NCI-H1694 treated with DMSO at 0.1 percent for 48 hours (cell line): ENCODE results near the gene MRPL54.

ENCODE experiments used
- DNase-seq: peaks from one replicate; lab custom pipeline; 2025; lab: John Stamatoyannopoulos, UW

Gene MRPL54

GRCh38 chr19:3762501-3763459 is at the start of gene MRPL54:
Gene MRPL54, plus strand, starts transcription at chr19:3762682. Its CDS starts 19 bp downstream, at chr19:3762701.
- peak; percentile 96 for DNase-seq

- DNase-seq: no peak
These were observed 46.3 kb upstream of the MRPL54 start for GRCh38 chr19:3716147-3716668.

DNA sequence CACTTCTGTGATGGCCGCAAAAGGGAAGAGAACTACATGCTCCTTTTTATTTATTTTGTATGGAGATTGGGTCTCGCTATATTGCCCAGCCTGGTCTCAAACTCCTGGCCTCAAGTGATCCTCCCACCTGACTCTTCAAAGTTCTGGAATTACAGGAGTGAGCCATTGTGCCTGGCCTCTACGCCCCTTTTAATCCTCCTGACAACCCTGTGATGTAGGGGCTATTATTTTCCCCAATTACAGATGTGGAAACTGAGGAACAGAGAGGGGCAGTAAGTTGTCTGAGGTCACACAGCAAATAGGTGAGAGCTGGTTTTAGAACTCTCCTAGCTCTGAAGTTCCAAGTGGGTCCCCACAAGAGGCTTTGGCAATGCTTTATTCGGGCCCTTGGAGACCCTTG is 42.6 kb upstream of the MRPL54 start:
- DNase-seq: no peak

DNA sequence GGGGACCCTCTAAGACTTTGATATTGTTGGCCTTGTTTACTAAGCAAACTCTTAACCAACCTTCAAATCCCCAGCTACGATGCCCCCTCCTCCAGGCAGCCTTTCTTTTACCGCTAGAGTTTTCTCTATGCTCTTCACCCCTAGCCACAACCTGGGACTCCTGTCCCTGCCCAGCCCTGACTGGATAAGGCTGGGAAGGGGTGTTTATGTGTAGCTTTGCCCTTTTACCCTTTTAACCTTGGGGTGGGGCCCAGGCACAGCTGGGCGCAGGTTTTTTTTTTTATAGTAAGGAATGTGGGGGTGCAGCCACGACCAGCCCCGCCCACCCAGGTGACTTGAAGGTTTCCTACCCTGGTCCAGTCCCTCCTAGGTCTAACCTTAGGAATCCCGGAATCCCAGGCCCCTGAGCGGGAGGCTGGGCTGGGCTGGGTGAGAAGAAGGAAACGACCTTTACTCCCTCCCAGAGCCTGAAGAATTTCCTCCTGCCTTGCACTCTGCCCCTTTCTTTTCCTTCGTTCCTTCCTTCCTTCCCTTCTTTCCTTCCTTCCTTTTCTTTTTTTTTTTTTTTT is 42.0 kb upstream of the MRPL54 start:
- no peak for DNase-seq

DNA sequence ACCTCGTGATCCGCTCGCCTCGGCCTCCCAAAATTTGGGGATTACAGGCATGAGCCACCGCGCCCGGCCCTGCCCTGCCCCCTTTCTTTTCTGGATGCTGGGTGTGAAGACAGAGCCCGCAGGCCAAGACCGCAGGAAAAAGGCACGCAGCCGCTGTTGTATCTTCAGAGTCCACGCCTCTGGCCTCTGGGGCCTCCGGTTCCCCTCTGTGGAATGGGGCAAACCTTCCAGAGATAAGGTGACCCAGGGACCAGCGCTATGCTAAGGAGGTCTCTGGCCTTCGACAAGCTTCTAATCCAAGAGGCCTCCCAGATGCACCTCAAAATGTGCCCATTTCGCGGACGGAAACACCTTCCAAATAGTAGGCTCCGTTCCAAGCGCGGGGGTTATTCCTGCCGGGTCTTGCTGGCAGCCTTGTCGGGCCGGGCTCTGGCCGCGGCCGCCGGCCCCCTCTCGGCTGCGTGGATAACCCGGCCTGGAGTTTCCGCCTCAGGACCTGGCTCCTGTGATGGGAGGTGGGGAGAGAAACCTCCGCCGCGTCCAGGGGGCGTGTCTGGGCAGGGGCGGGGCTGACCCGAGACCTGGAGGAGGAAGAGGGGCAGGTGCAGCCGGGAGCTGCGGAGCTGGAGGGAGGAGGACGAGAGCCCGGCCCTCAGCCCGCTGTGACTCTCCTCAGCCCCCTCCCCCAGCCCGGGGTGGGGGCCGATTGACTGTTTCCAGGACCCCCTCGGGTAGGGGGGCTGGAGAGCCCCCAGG is 41.2 kb upstream of the MRPL54 start:
- peak; percentile 27 for DNase-seq

DNA sequence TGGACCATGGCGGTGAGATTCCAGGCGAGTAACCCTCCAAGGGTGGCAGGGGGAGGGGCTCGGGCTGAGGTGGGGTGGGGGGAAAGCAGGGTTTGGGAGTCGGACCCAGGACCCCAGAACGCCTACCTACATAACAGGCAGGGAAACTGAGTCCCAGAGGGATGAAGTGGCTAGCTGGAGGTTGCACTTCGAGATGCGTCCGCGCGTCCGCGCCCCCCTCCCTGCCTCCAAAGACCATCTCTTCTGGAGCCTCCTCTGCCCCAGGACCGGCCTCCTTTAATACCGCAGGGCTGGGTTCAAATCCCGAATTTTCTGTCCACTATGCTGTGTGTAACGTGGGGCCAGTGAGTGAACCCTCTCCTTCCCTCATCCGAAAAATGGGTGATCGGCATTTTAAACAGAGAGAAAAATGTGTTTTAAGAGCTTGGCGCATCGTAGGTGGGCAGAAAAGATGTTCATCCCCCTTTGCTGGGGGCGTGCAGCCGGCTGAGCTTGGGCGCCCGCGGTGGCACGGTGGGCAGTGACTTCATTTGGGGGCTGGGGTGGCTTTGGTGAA is 40.5 kb upstream of the MRPL54 start:
- DNase-seq: no peak

DNA sequence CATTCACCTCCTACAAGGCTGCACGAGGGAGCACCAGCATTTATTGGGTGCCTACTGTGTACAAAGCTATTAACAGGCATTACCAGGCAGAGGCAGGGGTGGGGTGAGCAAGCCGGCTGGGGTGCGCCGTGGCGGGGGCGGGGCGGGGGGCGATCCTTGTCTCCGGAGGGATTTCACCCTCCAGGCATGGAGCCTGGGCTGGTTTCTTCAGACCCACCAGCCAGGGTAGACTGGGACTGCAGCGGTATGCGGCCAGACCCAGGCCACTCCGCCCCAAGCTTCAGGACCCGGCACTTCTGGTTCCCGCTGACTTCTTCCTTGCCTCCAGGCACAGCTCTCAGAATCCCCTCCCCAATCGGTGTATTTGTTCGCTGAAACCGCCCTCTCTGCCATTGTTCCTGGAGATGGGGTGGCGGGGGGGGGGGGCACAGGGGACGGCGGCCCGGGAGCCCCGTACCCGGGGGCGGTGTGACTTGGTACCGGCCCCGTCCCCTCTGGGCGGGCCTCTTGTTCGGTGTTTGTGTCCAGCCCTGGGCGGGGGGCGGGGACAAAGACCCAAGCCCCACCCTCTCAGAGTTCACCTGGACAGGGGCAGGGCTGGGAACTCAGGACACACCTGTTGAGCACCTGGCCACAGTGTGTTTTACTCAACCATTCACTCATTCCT is 39.9 kb upstream of the MRPL54 start:
- no peak for DNase-seq

GRCh38 chr19:3723110-3723488 is 39.4 kb upstream of the MRPL54 start:
- no peak for DNase-seq

DNA sequence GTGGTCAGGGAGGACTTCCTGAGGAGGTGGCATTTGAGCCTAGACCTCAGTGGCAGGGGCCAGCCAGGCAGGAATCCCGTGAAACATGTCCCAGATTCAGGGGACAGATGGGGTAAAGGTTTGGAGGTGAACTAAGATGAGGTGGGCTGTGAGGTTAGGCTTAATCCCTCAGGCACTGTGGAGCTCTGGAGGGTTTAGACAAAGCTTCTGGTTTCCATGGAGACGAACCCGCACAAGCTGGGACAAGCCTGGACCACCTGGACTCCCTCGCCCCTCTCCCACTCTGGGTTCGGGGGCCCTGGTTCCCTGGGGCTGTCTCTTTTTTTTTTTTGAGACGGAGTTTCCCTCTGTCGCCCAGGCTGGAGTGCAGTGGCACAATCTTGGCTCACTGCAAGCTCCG is 38.6 kb upstream of the MRPL54 start:
- peak; percentile 44 for DNase-seq

DNA sequence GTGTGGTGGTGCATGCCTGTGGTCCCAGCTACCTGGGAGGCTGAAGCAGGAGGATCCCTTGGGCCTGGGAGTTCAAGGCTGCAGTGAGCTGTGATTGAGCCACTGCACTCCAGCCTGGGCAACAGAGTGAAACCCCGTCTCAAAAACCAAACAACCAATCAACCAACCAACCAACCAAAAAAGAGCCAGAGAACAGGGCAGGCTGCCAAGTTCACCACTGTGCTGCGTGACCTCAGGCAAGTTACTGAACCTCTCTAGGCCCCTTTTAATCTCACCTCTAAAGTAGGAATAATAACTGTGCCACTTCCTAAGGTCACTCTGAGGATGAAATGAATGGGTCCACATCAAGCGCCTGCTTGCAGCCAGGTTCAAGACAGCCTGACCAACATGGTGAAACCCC is 37.4 kb upstream of the MRPL54 start:
- no peak for DNase-seq

- no peak for DNase-seq
These were observed 36.7 kb upstream of the MRPL54 start for GRCh38 chr19:3725640-3726310.

DNA sequence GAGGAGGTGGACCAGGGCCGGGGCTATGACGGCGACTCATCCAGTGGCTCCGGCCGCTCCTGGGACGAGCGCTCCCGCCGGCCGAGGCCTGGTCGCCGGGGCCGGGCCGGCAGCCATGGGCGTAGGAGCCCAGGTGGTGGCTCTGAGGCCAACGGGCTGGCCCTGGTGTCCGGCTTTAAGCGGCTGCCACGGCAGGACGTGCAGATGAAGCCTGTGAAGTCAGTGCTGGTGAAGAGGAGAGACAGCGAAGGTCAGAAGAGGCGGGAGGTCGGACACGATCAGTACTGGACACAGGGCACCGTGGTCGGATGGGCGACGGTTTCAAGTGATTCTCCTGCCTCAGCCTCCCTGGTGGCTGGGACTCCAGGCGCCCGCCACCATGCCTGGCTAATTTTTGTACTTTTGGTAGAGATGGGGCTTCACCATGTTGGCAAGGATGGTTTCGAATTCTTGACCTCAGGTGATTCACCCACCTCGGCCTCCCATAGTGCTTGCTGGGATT is 32.0 kb upstream of the MRPL54 start:
- no peak for DNase-seq

GRCh38 chr19:3732108-3732507 is 30.4 kb upstream of the MRPL54 start:
- DNase-seq: no peak

- DNase-seq: no peak
These were observed 28.8 kb upstream of the MRPL54 start for GRCh38 chr19:3733549-3734309.

DNA sequence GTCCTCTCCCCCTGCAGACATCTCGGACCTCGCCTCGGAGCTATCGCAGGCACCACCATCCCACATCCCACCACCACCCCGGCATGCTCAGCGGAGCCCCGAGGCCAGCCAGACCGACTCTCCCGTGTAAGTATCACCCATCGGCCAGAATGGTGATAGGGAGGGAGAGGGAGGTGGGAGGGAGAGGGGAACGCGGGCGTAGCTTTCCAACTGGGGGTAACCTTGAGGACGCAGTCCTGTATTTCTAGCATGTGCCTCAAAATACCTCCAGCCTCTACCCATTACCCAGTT is 28.2 kb upstream of the MRPL54 start:
- no peak for DNase-seq

GRCh38 chr19:3736106-3736724 is 26.3 kb upstream of the MRPL54 start:
- DNase-seq: no peak

- DNase-seq: no peak
These were observed 24.8 kb upstream of the MRPL54 start for GRCh38 chr19:3737487-3738205.

DNA sequence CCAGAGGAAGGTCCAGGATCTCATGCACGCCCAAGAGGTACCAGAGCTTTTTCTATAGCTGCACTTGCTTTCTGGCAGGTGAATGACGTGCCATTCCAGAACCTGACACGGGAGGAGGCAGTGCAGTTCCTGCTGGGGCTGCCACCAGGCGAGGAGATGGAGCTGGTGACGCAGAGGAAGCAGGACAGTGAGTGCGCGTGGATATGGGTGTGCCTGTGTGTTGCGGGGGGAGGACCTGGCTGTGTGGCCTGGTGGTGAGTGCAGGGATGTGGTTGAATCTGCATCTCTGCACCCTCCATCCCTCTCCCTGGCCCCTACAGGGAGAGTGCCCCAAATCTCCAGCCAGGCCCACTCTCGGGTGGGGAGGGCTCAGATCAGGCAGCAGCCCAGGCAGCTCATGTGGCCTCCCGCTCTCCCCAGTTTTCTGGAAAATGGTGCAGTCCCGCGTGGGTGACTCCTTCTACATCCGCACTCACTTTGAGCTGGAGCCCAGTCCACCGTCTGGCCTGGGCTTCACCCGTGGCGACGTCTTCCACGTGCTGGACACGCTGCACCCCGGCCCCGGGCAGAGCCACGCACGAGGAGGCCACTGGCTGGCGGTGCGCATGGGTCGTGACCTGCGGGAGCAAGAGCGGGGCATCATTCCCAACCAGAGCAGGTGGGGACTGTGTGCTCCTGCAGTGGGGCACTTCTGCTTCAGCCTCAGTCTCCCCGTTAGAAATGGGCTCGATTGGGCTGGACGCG is 23.8 kb upstream of the MRPL54 start:
- DNase-seq: no peak

- no peak for DNase-seq
These were observed 22.1 kb upstream of the MRPL54 start for GRCh38 chr19:3740431-3740830.
